ENCODE results near the gene MACROD2.

The MACROD2 gene

DNA sequence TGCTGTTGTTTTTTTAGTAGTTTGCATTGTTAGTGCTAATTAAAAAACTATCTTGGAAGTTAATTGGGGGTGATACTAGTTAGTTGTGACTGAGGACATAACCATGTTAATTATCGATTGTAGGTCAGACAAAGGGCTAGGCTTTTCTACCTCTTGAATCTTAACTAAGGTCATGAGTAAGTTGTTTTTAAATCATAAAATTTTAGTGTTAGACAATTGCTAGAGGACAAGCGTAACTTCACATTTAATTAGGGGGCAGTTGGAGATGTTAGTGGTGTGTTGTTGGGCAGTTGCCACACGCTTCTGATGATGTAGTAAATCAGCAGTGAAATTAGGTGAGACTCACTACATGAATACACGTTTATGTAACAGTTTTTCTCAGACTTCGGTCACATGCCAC lies 961.2 kb downstream of the MACROD2 start (continued):
- TF ChIP-seq, protein P1, sequence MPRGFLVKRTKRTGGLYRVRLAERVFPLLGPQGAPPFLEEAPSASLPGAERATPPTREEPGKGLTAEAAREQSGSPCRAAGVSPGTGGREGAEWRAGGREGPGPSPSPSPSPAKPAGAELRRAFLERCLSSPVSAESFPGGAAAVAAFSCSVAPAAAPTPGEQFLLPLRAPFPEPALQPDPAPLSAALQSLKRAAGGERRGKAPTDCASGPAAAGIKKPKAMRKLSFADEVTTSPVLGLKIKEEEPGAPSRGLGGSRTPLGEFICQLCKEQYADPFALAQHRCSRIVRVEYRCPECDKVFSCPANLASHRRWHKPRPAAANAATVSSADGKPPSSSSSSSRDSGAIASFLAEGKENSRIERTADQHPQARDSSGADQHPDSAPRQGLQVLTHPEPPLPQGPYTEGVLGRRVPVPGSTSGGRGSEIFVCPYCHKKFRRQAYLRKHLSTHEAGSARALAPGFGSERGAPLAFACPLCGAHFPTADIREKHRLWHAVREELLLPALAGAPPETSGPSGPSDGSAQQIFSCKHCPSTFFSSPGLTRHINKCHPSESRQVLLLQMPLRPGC (tag by site-specific recombination; IDR thresholded peaks at IDR 0.05), result 0 out of 2 replicates have a peak, but pooled peaks have one; percentile 44
- TF ChIP-seq ZNF404 (tag by site-specific recombination; IDR thresholded peaks at IDR 0.05) (no peak), ZXDB (tag by site-specific recombination; IDR thresholded peaks at IDR 0.05) (peak; percentile 23; the same call in 1 of the 2 replicates), ZNF24 (tag by site-specific recombination; IDR thresholded peaks at IDR 0.05) (no peak), YY2 (tag by site-specific recombination; IDR thresholded peaks at IDR 0.05) (no peak), SETDB1 (IDR thresholded peaks at IDR 0.05; ENCODE audit: insufficient read length, low read length) (peak; percentile 10), ZNF155 (tag by site-specific recombination; IDR thresholded peaks at IDR 0.05) (no peak)

- Histone ChIP-seq H3K27ac (ENCODE audit: extremely low read depth, low read depth, low read length) (no peak overlapping the region), H3K4me3 (ENCODE audit: low read depth, low read length) (no peak overlapping the region), H3K4me1 (ENCODE audit: control insufficient read depth, insufficient read depth, low read length) (peaks cover 13% of the 10 kb centered on the region), H3K9me3 (ENCODE audit: control insufficient read depth, insufficient read depth, low read depth, low read length) (no peaks in the 10 kb centered on the region), H3K36me3 (ENCODE audit: control insufficient read depth in 2 of 2, insufficient read depth in 1 of 2, low read length in 2 of 2) (no peaks in the 10 kb centered on the region)
- ChIA-PET POLR2A (no interaction called here), CTCF (no interaction called here)
- TF ChIP-seq ZBTB17 (tag by site-specific recombination; IDR thresholded peaks at IDR 0.05), result peak; percentile 93
- no peak for TF ChIP-seq GFI1B (tag by site-specific recombination; IDR thresholded peaks at IDR 0.05)
Measured at GRCh38 chr20:14957402-14957801, 962.1 kb downstream of the MACROD2 start.

DNA sequence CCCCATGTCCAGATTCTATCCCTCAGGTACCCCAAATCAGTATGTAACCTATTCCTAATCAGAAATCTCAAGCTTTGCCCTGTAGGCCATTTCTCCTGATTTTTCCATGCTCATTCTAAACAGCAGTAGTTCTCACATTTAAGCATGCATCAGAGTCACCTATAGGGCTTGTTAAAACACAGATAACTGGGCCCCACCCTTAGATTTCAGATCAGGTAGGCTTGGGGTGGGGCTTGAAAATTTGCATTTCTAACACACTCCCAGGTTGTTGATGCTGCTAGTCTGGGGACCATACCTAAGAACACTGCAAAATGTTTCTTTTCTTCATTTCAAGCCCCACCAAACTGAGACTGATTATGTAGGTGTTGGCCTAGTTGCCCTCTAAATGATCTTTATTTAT lies 963.3 kb downstream of the MACROD2 start:
- no peak overlapping the region for H3K27ac ChIP-seq (ENCODE audit: extremely low read depth, low read depth, low read length)
- ChIA-PET POLR2A (no interaction called here), CTCF (interaction anchor here (0.6 to 1.1 kb wide), 2 partner anchors 9 to 284 kb away, joined by 4 read pairs; no protein-coding TSS in a partner anchor)
- H3K4me1 ChIP-seq (ENCODE audit: control insufficient read depth, insufficient read depth, low read length), result peaks cover 13% of the 10 kb centered on the region
- no peaks in the 10 kb centered on the region for H3K9me3 ChIP-seq (ENCODE audit: control insufficient read depth, insufficient read depth, low read depth, low read length)
- H3K4me3 ChIP-seq (ENCODE audit: low read depth, low read length), result no peak overlapping the region
- no peak for TF ChIP-seq ZBTB1 (tag by site-specific recombination; IDR thresholded peaks at IDR 0.05)
- no peak for TF ChIP-seq ZXDB (tag by site-specific recombination; IDR thresholded peaks at IDR 0.05)
- H3K36me3 ChIP-seq (ENCODE audit: control insufficient read depth in 2 of 2, insufficient read depth in 1 of 2, low read length in 2 of 2), result no peaks in the 10 kb centered on the region

GRCh38 chr20:14959506-14960475 lies 964.5 kb downstream of the MACROD2 start:
- Histone ChIP-seq H3K27ac (ENCODE audit: extremely low read depth, low read depth, low read length) (no peak overlapping the region), H3K4me3 (ENCODE audit: low read depth, low read length) (no peak overlapping the region), H3K36me3 (ENCODE audit: control insufficient read depth in 2 of 2, insufficient read depth in 1 of 2, low read length in 2 of 2) (no peaks in the 10 kb centered on the region), H3K9me3 (ENCODE audit: control insufficient read depth, insufficient read depth, low read depth, low read length) (no peaks in the 10 kb centered on the region), H3K4me1 (ENCODE audit: control insufficient read depth, insufficient read depth, low read length) (peaks cover 13% of the 10 kb centered on the region)
- ChIA-PET POLR2A (no interaction called here), CTCF (interaction anchor here (0.6 to 1.1 kb wide), 3 partner anchors 10 to 282 kb away, joined by 4 to 6 read pairs (median 4); no protein-coding TSS in a partner anchor)
- no peak for TF ChIP-seq ZNF394 (tag by site-specific recombination; IDR thresholded peaks at IDR 0.05; ENCODE audit: borderline replicate concordance)
- TF ChIP-seq ZNF169 (tag by site-specific recombination; IDR thresholded peaks at IDR 0.05), result no peak
- no peak for TF ChIP-seq ZNF223 (tag by site-specific recombination; IDR thresholded peaks at IDR 0.05)
- TF ChIP-seq KLF1 (tag by site-specific recombination; IDR thresholded peaks at IDR 0.05), result no peak
- no peak for TF ChIP-seq ZNF157 (tag by site-specific recombination; IDR thresholded peaks at IDR 0.05)
- no peak for TF ChIP-seq ZNF19 (tag by site-specific recombination; IDR thresholded peaks at IDR 0.05; ENCODE audit: low read depth)
- TF ChIP-seq ZNF600 (tag by site-specific recombination; IDR thresholded peaks at IDR 0.05), result no peak
- TF ChIP-seq ZBTB20 (tag by site-specific recombination; IDR thresholded peaks at IDR 0.05), result no peak
